Activated T-helper 1 cell treated with anti-CD3 and anti-CD28 coated beads, Interleukin-12 subunit alpha, Interleukin-12 subunit beta, Interleukin-2, Interleukin-4 antibody, amounts not matched to agents 30 ng/mL and 10 ng/mL and 1 ng/mL, durations not matched to agents 14 hours and 24 hours and 36 hours (primary cell): ENCODE results near the gene ORAI2. TPM values are rescaled to one million over a fixed set of nuclear protein-coding genes. Genes with fewer than 3 reads are reported as not detected.

Experiments used
- DNase-seq: peaks from one replicate; pipeline ENCODE4 v3.0.0; 2021; ENCODE audit warnings: low spot score
- H3K27ac Mint-ChIP-seq: one replicate; pipeline ENCODE4 v1.8.0; 2021; ENCODE audit warnings: mild to moderate bottlenecking, mixed read lengths
- H3K27me3 Mint-ChIP-seq: one replicate; pipeline ENCODE4 v1.8.0; 2022; ENCODE audit warnings: mild to moderate bottlenecking, moderate library complexity, mixed read lengths; ENCODE audit not compliant: insufficient read depth
- H3K36me3 Mint-ChIP-seq: one replicate; pipeline ENCODE4 v1.8.0; 2021; ENCODE audit warnings: low read depth, mixed read lengths
- H3K4me1 Mint-ChIP-seq: one replicate; pipeline ENCODE4 v1.8.0; 2021; ENCODE audit warnings: low read depth, mixed read lengths
- H3K4me3 Mint-ChIP-seq: one replicate; pipeline ENCODE4 v1.8.0; 2021; ENCODE audit warnings: mild to moderate bottlenecking, moderate library complexity, mixed read lengths
- H3K9me3 Mint-ChIP-seq: one replicate; pipeline ENCODE4 v1.8.0; 2021; ENCODE audit warnings: mixed read lengths
- intact Hi-C: fragments of 100-400 bp; cut with micrococcal nuclease; formaldehyde crosslinking; loops from one replicate; pipeline ENCODE4 v1.15.1; 2024
- total RNA-seq: library from RNA; stranded (reverse); gene quantifications from 2 replicates; pipeline ENCODE4 v1.2.3, GENCODE V29; 2022

Gene ORAI2
- 55.2 and 59.9 TPM in 2 replicates for total RNA-seq

DNA sequence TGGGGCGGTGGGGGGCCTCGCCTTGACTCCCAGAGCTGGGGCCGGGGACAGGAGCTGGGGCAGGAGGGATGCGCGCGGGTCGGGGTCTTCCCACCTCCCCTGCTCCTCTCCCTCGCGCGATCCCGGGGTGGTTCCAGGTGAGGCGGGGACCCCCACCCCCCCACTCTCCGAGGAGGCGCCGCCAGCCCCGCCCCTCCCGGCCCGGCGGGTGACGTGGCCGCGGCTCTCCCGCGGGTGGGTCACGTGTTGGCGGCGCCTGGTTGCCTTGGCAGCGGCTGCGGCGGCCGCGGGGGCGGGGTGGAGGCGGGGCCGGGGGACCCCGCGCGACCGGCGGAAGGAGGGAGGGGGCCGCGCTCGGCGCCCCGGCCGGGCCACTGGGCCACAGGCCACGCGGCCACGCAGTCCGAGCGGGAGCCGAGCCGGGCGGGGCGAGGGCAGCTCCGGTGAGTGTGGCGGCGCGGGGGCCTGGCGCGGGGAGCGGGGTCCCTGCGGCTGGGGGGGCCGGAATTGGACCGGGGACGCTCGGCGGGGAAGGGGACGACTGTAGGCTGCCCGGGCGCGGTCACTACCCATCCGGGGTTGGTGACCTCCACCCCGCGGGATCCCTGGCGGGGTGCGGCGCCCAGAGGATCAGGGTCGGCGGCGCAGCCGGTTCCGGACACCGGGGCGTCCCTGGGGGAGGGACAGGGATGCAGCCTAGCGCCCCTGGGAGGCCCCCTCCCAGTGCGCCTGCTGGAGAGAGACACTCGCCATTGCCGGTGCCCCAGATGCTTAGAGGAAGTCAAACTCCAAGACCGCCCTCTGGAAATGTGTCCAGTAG, at the start of gene ORAI2:
ORAI2 (plus strand) TSS at position 357 of the 820 bp plus-strand sequence. CDS start 5,382 bp downstream, outside the sequence.
- Mint-ChIP-seq H3K27me3 (no peaks in the 10 kb centered on the region), H3K36me3 (peaks cover 17% of the 10 kb centered on the region), H3K4me1 (peaks cover 58% of the 10 kb centered on the region), H3K9me3 (no peaks in the 10 kb centered on the region), H3K27ac (peak within 1 kb of the TSS; percentile 87), H3K4me3 (peak within 1 kb of the TSS; percentile 84)
- peak; percentile 82 for DNase-seq
- intact Hi-C loops, result loop anchor here (1.0 kb wide), 3 partner anchors 18 to 31 kb away; partner anchors contain the start of genes ALKBH4 and LRWD1

DNA sequence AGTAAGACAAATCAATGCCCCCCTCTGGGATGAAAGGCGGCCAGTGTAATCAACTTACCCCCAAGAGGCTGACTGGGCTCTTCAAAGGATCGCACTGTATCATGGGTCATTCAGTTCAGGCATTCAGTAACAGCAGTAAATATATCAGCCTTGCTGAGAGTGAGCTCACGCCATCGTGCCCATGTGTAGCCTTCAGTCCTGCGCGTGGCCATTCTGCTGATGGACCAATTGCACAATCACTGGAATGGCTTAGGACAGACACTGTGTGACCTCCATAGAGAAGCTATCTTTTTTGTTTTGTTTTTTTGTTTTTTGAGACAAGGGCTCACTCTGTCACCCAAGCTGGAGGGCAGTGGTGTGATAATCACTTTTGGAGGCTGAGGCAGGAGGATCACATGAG, 46.3 kb upstream of the ORAI2 start:
- Mint-ChIP-seq H3K36me3 (peaks cover 14% of the 10 kb centered on the region), H3K27me3 (no peaks in the 10 kb centered on the region), H3K27ac (no peak overlapping the region), H3K9me3 (no peaks in the 10 kb centered on the region), H3K4me1 (no peaks in the 10 kb centered on the region), H3K4me3 (no peak overlapping the region)
- intact Hi-C loops, result no loop called here
- DNase-seq, result no peak

DNA sequence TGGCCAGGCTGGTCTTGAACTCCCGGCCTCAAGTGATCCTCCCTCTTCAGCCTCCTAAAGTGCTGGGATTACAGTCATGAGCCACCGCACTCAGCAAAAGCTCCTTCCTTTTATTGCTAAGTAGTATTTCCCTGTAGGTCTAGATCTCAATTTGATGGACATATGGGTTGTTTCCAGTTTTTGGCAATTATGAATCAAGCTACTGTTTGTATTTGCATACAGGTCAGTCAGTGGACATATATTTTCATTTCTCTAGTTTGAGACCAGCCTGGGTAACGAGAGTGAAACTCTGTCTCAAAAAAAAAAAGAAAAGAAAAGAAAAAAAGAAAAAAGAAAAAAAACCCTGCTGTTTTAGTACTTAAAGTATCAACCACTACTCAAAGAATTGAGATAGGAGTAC, 43.6 kb upstream of the ORAI2 start:
- Mint-ChIP-seq H3K36me3 (peaks cover 19% of the 10 kb centered on the region), H3K4me1 (no peaks in the 10 kb centered on the region), H3K27me3 (no peaks in the 10 kb centered on the region), H3K27ac (no peak overlapping the region), H3K4me3 (no peak overlapping the region), H3K9me3 (no peaks in the 10 kb centered on the region)
- DNase-seq, result no peak
- intact Hi-C loops, result loop anchor here (1.0 kb wide), 1 partner anchor 111 kb away; no protein-coding TSS in a partner anchor

DNA sequence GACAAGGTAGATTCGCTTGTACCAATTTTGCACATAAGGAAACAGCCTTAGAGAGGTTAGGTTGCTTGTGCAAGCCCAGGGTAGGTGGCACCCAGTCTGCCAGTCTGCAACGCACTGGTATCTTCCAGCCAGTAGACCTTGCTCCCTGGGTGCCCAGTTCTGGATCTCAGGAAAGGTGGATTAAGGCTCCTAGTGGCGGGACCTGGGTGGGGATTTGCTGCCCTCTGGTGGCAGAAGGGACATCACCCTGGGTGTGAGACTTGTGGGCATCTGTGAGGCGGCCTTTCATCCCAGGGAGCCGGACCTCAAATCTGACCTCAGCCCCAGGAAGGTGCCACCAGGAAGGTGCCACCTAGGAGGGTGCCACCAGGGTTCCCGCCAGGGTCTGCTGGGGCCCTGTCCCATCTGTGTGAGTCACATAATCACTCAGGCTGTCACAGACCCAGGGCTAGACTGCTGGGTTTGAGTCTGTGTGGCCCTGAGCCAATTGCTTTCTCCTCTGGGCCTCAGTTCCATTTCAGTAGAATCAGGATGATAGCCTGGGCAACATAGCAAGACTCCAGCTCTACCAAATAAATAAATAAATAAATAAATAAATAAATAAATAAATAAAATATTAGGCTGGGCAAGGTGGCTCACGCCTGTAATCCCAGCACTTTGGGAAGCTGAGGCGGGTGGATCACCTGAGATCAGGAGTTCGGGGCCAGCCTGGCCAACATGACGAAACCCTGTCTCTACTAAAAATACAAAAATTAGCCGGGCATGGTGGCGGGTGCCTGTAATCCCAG, 42.5 kb upstream of the ORAI2 start:
- intact Hi-C loops, result loop anchor here (1.0 kb wide), 1 partner anchor 112 kb away; no protein-coding TSS in a partner anchor
- Mint-ChIP-seq H3K4me3 (no peak overlapping the region), H3K36me3 (peaks cover 19% of the 10 kb centered on the region), H3K27me3 (no peaks in the 10 kb centered on the region), H3K9me3 (no peaks in the 10 kb centered on the region), H3K27ac (no peak overlapping the region), H3K4me1 (peaks cover 6% of the 10 kb centered on the region)
- peak; percentile 57 for DNase-seq

DNA sequence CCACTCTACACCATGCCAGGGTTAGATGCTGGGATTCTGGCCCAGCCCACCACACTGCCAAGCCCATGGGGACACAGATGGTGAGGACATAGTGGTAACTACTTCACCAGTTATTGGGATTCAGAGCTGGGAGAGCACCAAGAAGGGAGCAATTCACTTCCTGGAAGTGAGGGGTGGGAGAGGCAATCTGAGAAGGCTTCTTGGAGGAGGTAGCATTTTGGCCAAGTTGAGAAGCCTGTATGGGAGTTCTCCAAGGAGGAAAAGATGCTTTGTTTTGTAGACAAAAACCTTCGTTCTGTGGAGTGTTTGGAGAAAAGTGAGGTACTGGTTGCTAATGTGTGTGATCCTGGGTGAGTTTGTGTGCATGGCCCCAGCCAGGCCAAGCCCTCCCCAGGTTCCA, 41.0 kb upstream of the ORAI2 start:
- Mint-ChIP-seq H3K4me1 (peaks cover 12% of the 10 kb centered on the region), H3K27me3 (no peaks in the 10 kb centered on the region), H3K4me3 (no peak overlapping the region), H3K36me3 (peaks cover 15% of the 10 kb centered on the region), H3K9me3 (no peaks in the 10 kb centered on the region), H3K27ac (no peak overlapping the region)
- DNase-seq, result no peak
- intact Hi-C loops, result no loop called here

DNA sequence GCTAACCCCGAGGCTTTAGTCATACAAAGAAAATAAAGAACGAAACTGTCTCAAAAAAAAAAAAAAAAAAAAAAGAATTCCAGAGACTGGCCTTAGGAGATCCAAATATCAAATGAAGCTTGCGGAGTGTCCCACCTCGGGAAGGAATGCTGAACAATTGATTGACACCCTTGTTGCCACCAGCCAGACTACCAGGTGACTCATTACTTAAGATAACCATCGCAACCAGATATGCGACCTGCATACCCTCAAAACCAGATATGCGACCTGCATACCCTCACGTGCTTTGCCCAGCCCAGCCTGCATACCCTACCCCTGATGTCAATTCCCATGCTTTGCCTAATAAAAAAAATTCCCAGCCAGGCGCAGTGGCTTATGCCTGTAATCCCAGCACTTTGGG, 39.9 kb upstream of the ORAI2 start:
- Mint-ChIP-seq H3K36me3 (peaks cover 17% of the 10 kb centered on the region), H3K27ac (no peak overlapping the region), H3K9me3 (no peaks in the 10 kb centered on the region), H3K4me1 (peaks cover 15% of the 10 kb centered on the region), H3K4me3 (no peak overlapping the region), H3K27me3 (no peaks in the 10 kb centered on the region)
- intact Hi-C loops, result no loop called here
- no peak for DNase-seq

DNA sequence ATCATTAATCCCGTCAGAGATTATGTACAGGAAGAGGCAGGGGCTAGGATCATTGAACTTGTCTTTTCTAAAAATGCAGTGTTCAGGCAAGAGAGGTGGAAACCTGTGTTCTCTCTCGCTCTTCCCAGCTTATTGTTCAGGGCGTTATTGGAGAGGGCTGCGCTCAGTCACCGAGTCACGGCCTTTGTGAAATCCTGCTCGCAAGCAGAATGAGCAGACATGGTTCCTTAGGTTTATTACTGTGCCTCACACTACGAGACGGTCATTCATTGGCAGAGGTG, 37.8 kb upstream of the ORAI2 start:
- H3K27ac Mint-ChIP-seq, result peak overlapping the region; percentile 55
- peaks cover 25% of the 10 kb centered on the region for H3K36me3 Mint-ChIP-seq
- H3K4me3 Mint-ChIP-seq, result peak overlapping the region; percentile 87
- no peaks in the 10 kb centered on the region for H3K27me3 Mint-ChIP-seq
- H3K4me1 Mint-ChIP-seq, result peaks cover 15% of the 10 kb centered on the region
- no peaks in the 10 kb centered on the region for H3K9me3 Mint-ChIP-seq
- DNase-seq, result no peak
- intact Hi-C loops, result no loop called here

DNA sequence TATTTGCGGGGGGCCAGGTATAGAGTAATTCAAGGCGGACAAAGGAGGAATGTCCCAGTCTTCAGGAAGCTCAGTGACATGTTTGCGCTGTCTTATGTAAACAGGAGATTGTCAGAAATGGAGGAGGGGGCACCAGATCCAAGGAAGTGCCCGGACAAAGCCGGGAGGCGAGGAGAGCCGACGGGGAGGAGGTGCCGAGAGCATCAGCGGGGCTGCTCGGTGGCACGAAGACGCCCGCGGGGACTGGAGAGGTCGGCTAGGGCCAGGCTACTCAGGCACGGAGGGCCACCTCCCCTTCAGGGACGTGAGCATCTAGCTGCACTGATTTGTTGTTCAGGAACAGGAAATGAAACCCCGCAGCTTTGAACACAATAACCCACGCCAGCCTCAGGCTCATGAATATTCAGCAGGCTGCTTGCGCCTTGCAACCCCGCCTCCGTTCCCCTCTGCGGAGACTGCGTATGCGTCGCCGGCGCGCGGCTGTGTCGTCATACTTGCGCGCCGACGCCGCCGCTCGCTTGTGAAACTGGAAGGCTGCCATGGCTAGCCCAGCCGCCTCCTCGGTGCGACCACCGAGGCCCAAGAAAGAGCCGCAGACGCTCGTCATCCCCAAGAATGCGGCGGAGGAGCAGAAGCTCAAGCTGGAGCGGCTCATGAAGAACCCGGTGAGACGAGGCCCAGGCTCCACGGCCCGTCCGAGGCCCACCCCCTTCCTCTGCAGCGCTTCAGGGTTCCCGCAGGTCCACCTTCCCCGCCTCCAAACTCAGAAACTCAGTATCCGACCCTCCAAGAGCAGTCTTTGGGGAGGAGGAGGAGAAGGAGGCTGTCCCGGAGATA, 37.3 kb upstream of the ORAI2 start, which contains the start of gene PRKRIP1:
PRKRIP1 (plus strand) TSS at position 491 of the 837 bp plus-strand sequence; CDS start at position 540, 49 bp downstream.
- peak; percentile 80 for DNase-seq
- intact Hi-C loops, result loop anchor here (1.0 kb wide), 4 partner anchors 19 to 68 kb away; partner anchors contain the start of genes ALKBH4 and LRWD1
- Mint-ChIP-seq H3K4me3 (peak within 1 kb of the TSS; percentile 87), H3K36me3 (peaks cover 29% of the 10 kb centered on the region), H3K27ac (peak within 1 kb of the TSS; percentile 70), H3K9me3 (no peaks in the 10 kb centered on the region), H3K27me3 (no peaks in the 10 kb centered on the region), H3K4me1 (peaks cover 15% of the 10 kb centered on the region)

DNA sequence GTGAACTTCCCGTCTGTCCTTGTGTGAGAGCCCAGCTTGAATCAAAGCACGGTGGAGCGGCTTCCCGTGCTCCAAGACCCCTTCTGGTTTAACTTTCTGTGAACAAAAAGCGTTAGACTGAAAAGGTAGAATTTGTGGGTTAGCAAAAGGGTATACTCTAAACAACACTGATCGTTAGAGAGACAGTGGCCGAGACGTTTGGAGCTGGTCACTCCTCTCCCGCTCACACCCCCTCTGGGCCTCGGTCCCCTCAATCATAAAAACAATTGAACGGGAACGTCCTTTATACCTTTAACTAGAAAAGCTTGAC, 36.7 kb upstream of the ORAI2 start:
- no peak for DNase-seq
- Mint-ChIP-seq H3K4me3 (peak overlapping the region; percentile 87), H3K9me3 (no peaks in the 10 kb centered on the region), H3K4me1 (peaks cover 15% of the 10 kb centered on the region), H3K36me3 (peaks cover 31% of the 10 kb centered on the region), H3K27ac (peak overlapping the region; percentile 70), H3K27me3 (no peaks in the 10 kb centered on the region)
- intact Hi-C loops, result loop anchor here (1.0 kb wide), 4 partner anchors 19 to 68 kb away; partner anchors contain the start of genes ALKBH4 and LRWD1

DNA sequence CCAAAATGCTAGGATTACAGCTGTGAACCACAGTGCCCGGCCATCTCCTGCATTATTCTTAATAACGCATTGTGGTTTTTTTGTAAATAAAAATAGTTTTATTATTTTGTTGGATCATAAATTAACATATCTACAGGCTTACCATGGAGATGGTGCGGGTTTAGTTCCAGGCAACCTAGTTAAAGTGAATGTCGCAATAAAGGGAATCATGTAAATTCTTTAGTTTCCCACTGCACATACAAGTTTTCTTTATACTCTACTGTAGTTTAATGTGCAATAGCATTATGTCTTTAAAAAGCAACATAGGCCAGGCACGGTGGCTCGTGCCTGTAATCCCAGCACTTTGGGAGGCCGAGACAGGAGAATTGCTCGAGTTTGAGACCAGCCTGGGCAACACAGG, 34.8 kb upstream of the ORAI2 start:
- Mint-ChIP-seq H3K4me1 (peaks cover 15% of the 10 kb centered on the region), H3K9me3 (no peaks in the 10 kb centered on the region), H3K4me3 (no peak overlapping the region), H3K36me3 (peaks cover 29% of the 10 kb centered on the region), H3K27me3 (no peaks in the 10 kb centered on the region), H3K27ac (no peak overlapping the region)
- no peak for DNase-seq
- intact Hi-C loops, result no loop called here

DNA sequence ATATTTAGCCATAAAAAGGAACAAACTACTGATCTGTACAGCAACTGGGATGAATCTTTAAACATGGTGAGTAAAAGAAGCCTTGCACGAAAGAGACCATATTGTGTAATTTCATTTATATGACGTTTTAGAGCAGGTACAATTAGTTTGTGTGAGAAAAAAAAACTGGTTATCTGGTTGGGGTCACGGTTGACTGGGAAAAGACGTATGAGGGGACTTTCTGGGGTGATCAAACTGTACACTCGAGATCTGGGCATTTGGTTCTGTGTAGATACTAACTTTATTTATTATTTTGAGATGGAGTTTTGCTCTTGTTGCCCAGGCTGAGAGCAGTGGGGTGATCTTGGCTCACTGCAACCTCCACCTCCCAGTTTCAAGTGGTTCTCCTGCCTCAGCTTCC, 33.0 kb upstream of the ORAI2 start:
- no peak for DNase-seq
- Mint-ChIP-seq H3K4me1 (peaks cover 14% of the 10 kb centered on the region), H3K36me3 (peaks cover 35% of the 10 kb centered on the region), H3K27ac (no peak overlapping the region), H3K9me3 (no peaks in the 10 kb centered on the region), H3K27me3 (no peaks in the 10 kb centered on the region), H3K4me3 (no peak overlapping the region)
- intact Hi-C loops, result no loop called here

DNA sequence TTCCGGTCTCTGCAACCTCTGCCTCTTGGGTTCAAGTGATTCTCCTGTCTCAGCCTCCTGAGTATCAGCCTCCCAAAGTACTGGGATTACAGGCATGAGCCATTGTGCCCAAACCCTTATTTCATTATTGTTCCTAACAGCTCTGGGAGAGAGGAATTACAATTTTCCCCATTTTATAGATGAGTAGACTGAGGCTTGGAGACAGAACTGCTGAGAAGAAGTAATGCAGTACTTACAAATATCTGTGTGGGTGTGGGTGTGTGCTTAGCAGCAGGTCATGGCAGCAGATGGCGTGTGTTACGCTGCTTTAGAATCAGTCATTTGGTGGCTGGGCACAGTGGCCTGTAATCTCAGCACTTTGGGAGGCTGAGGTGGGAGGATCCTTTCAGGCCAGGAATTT, 29.8 kb upstream of the ORAI2 start:
- Mint-ChIP-seq H3K4me3 (no peak overlapping the region), H3K27ac (no peak overlapping the region), H3K4me1 (no peaks in the 10 kb centered on the region), H3K36me3 (peaks cover 49% of the 10 kb centered on the region), H3K27me3 (no peaks in the 10 kb centered on the region), H3K9me3 (no peaks in the 10 kb centered on the region)
- no peak for DNase-seq
- intact Hi-C loops, result no loop called here
